Activated naive CD8-positive, alpha-beta T cell treated with anti-CD3 and anti-CD28 coated beads, Interleukin-2, amount 10 ng/mL, durations not matched to agents 7 days and 5 days (primary cell): Measurements from ENCODE around the gene MAP2K5. TPM values are rescaled to one million over a fixed set of nuclear protein-coding genes. Genes with fewer than 3 reads are reported as not detected.
A peak's percentile ranks its signal among the peaks of the same experiment; 100 is the strongest.

Experiments used
- ATAC-seq: fragments of 150-1000 bp; cut with Tn5 transposase; one replicate; pipeline ENCODE4 v1.10.0; 2021; ENCODE audit warnings: low read depth, moderate library complexity
- POLR2A ChIA-PET: fragments of 350-600 bp; sonication (Branson Sonifier 250); formaldehyde crosslinking; loops from one replicate; lab custom pipeline; 2021; ENCODE audit warnings: antibody characterized with exemption; lab: Charles Lee
- DNase-seq: peaks from one replicate; pipeline ENCODE4 v3.0.0; 2021
- H3K27ac Mint-ChIP-seq: one replicate; pipeline ENCODE4 v1.8.0; 2022; ENCODE audit warnings: mild to moderate bottlenecking, mixed read lengths
- H3K27me3 Mint-ChIP-seq: one replicate; pipeline ENCODE4 v1.8.0; 2022; ENCODE audit warnings: mild to moderate bottlenecking, moderate library complexity, mixed read lengths
- H3K36me3 Mint-ChIP-seq: one replicate; pipeline ENCODE4 v1.8.0; 2021; ENCODE audit warnings: mild to moderate bottlenecking, mixed read lengths
- H3K4me1 Mint-ChIP-seq: one replicate; pipeline ENCODE4 v1.8.0; 2021; ENCODE audit warnings: mixed read lengths
- H3K4me3 Mint-ChIP-seq: one replicate; pipeline ENCODE4 v1.8.0; 2022; ENCODE audit warnings: mild to moderate bottlenecking, moderate library complexity, mixed read lengths
- H3K9me3 Mint-ChIP-seq: one replicate; pipeline ENCODE4 v1.8.0; 2021; ENCODE audit warnings: mixed read lengths
- total RNA-seq, 2 experiments: library from RNA; stranded (reverse); gene quantifications; one replicate each; pipeline ENCODE4 v1.2.3, GENCODE V29; 2021

Gene MAP2K5
- total RNA-seq, 2 experiments from 2014 or later: 25.8 to 29.9 TPM

DNA sequence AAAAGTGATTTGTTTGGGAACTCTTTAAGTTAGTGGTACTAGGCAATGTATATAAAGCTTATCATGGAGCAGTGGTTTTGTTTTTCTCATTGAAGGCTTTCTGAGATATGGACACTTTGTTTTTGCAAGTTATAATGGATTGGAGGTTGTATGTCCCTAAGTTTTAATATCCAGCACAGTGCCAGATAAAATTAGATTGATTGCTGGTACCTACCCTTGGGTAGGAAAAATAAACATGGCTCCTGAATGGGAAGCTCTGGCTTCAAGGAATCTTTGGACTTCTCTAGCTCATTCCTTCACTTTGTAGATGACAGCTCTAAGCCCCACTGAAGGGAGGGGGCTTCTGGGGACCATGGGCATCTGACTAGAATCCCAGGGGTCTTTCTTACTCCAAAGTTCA lies 201.1 kb downstream of the MAP2K5 start:
- Mint-ChIP-seq H3K4me1 (peaks cover 41% of the 10 kb centered on the region), H3K9me3 (no peaks in the 10 kb centered on the region), H3K27me3 (no peaks in the 10 kb centered on the region), H3K27ac (peak overlapping the region; percentile 13), H3K36me3 (peaks cover 13% of the 10 kb centered on the region), H3K4me3 (peak overlapping the region; percentile 52)
- POLR2A ChIA-PET: no interaction called here
- ATAC-seq (no peak), DNase-seq (no peak)

DNA sequence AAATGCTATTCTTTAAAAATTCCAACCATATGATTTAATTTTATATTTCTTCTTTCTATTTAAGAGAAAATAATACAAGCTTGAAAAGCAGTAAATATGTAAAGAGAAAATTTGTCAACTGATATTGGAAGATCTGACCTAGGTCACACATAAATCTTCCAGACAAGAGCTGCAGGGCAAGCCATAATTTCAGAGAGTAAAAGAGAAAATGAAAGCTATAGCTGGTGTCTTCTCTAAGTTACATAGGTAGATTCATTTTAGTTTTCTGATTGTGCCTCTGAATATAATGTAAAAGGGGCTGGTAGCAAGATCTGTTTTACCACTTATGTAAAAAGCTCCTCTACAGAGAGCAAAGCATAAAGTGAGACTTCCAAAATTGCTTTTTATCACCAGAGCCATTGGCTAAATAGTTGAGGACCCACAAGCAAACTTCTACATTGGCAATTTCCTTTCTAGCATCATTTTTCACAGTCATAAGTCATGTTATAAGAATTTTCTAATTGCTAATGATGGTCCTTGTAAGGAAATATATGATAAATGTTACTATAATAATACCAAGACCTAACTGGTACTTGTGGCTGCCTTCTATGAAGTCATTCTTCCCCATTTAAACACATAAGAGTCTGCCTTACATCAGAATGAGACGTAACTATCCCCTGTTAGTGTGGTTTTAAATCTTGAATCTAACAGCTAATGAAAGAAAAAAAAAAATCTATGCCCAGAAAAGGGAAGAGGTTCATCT lies 202.0 kb downstream of the MAP2K5 start:
- ATAC-seq (no peak), DNase-seq (no peak)
- Mint-ChIP-seq H3K9me3 (no peaks in the 10 kb centered on the region), H3K36me3 (peaks cover 15% of the 10 kb centered on the region), H3K27ac (peak overlapping the region; percentile 77), H3K4me3 (peak overlapping the region; percentile 70), H3K27me3 (no peaks in the 10 kb centered on the region), H3K4me1 (peaks cover 43% of the 10 kb centered on the region)
- POLR2A ChIA-PET: no interaction called here

DNA sequence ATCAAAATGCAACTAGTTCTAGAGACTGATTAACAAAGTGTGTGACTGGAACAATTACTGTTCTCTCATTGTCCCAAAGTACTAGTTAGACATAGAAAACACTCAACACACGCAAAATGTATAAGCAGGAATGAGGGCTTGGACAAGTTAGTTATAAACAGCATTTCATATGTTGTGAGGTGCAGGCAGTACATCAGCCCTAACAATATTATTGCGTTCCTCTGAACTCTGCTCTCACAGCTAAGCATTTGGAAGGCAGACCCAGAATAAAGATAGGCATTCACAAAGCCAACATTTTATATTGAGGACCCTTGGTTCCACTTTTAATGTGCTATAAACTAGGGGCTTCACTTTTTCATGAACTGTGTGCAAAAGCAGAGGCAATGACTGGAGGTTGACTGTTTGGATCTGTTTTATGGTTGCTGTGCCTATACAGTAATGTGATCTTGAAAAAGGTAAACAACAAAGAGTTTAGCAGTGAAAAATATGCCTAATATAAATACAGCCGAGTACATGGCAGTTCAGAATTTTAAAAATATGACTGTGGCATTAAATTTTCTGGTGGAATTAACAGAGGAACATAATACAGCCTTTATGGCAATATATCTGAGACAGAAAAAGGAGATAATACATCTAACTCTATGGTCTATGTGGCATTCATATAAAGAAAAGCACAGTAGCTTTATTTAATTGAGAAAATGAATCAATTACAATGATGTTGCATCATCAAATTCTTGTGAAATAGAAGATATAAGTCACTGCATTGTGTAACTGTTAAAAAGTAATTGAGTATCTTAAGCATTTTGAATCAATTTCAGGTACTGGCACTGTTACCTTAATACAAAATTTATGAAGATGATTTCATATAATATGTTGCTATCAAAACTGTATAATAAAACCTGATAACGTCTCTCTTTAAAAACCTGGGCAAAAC lies 202.8 kb downstream of the MAP2K5 start:
- no peak for DNase-seq
- peaks cover 16% of the 10 kb centered on the region for H3K36me3 Mint-ChIP-seq
- ATAC-seq: no peak
- peak overlapping the region; percentile 77 for H3K27ac Mint-ChIP-seq
- no peaks in the 10 kb centered on the region for H3K27me3 Mint-ChIP-seq
- H3K4me1 Mint-ChIP-seq: peaks cover 41% of the 10 kb centered on the region
- no peaks in the 10 kb centered on the region for H3K9me3 Mint-ChIP-seq
- POLR2A ChIA-PET: no interaction called here
- peak overlapping the region; percentile 70 for H3K4me3 Mint-ChIP-seq

DNA sequence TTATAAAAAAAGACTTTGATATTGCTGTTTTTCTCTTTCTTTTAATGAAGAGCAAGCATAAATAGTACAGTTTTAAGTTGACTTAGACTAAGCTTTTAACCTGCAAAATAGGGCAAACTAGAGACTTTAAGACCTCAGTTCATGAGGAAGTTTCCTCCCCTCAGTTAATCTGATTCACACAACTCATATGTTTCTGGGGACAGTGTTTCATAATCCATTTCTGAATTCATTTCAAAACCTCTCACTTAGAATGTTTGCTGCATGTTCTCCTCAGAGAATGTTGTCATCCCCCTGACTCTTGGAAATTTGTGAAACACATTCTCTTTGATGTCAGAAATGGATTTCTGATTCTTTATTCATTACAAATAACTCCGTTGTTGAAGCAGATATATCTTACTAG lies 203.5 kb downstream of the MAP2K5 start:
- ATAC-seq: no peak
- no peak for DNase-seq
- peaks cover 15% of the 10 kb centered on the region for H3K36me3 Mint-ChIP-seq
- peak overlapping the region; percentile 58 for H3K4me3 Mint-ChIP-seq
- POLR2A ChIA-PET: no interaction called here
- peak overlapping the region; percentile 58 for H3K27ac Mint-ChIP-seq
- no peaks in the 10 kb centered on the region for H3K27me3 Mint-ChIP-seq
- no peaks in the 10 kb centered on the region for H3K9me3 Mint-ChIP-seq
- H3K4me1 Mint-ChIP-seq: peaks cover 38% of the 10 kb centered on the region

DNA sequence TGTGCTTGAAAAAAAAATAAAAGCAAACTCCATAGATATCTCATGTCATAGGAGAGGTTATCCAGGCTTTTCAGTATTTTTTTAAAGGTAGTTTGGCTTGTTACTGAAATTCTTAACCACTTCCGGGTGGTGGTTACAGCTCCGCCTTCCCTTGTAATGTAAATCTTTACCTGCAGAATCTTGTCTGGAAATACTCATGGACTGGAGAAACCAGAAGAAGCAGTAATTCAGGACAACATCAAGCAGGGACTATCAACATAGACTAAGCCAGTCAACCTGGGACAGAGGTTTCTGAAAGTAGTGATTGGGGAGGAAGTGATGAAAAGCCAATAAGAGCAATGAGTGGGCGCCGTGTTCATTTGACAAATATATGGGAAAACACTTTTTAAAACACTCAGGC lies 203.9 kb downstream of the MAP2K5 start:
- ATAC-seq: no peak
- H3K9me3 Mint-ChIP-seq: no peaks in the 10 kb centered on the region
- peaks cover 33% of the 10 kb centered on the region for H3K4me1 Mint-ChIP-seq
- no peak for DNase-seq
- H3K27ac Mint-ChIP-seq: peak overlapping the region; percentile 58
- no peaks in the 10 kb centered on the region for H3K27me3 Mint-ChIP-seq
- H3K4me3 Mint-ChIP-seq: peak overlapping the region; percentile 58
- peaks cover 11% of the 10 kb centered on the region for H3K36me3 Mint-ChIP-seq
- POLR2A ChIA-PET: no interaction called here

DNA sequence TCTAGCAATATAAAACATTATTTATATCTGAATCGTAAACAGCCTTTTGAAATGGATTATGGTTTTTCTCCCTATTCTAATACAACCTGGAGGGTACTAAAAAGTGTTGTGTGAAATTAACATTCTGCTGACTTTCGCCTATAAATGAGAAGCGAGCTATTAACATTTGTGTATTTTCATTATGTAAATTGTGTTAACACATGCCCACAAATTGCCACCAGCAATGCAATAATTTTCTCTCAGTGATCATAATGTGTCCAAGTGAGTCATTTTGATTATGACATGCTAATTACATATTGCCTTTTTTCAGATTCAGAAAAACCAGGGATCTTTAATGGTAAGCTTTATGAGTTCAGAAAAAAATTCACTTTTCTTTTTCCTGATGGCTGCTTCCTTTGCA lies 205.4 kb downstream of the MAP2K5 start:
- H3K27me3 Mint-ChIP-seq: no peaks in the 10 kb centered on the region
- POLR2A ChIA-PET: no interaction called here

DNA sequence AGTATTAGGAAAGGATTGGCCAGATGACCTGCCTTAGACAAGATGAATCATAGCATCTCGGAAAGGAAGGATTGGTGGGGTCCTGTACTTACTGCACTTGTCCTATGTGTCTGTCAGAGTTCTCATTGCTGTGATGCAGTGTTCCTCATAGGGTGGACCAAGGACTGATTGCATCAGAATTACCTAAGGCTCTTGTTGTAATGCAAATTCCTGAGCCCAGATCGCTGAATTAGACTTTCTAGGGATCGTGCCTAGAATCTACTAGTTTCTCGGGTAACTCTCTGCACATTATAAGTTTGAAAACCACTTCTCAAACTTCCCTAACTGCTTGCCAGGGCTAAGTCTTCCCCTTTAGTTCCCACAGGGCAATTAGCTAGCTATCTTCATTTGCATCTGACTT lies 207.9 kb downstream of the MAP2K5 start:
- POLR2A ChIA-PET: interaction anchor here (1.2 kb wide), 1 partner anchor 12 kb away, joined by 4 read pairs; no protein-coding TSS in a partner anchor
- Mint-ChIP-seq H3K4me1 (peaks cover 26% of the 10 kb centered on the region), H3K9me3 (no peaks in the 10 kb centered on the region), H3K4me3 (no peak overlapping the region), H3K36me3 (peaks cover 19% of the 10 kb centered on the region), H3K27ac (no peak overlapping the region), H3K27me3 (no peaks in the 10 kb centered on the region)
- DNase-seq: no peak
- no peak for ATAC-seq

More for the DNA sequence above, 205.4 kb downstream of the MAP2K5 start:
- no peak for DNase-seq
- no peak overlapping the region for H3K4me3 Mint-ChIP-seq
- no peak overlapping the region for H3K27ac Mint-ChIP-seq
- H3K9me3 Mint-ChIP-seq: no peaks in the 10 kb centered on the region
- H3K36me3 Mint-ChIP-seq: peaks cover 10% of the 10 kb centered on the region
- no peak for ATAC-seq
- H3K4me1 Mint-ChIP-seq: peaks cover 32% of the 10 kb centered on the region

DNA sequence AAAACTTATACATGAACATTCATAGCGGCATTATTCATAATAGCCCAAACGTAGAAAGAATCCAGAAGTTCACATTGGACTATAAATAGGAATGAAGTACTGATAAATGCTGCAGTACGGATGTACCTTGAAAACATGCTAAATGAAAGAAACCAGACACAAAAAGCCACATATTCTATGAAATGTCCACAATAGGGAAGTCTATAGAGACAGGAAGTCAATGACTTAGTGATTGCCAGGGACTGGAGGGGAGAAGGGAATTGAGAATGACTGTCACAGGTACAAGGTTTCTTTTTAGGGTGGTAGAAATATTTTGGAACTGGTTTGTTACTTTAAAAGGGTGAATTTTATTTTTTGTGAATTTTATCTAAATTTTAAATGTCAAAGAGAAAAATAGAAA lies 211.4 kb downstream of the MAP2K5 start:
- Mint-ChIP-seq H3K27ac (no peak overlapping the region), H3K27me3 (no peaks in the 10 kb centered on the region), H3K9me3 (peaks cover 1% of the 10 kb centered on the region), H3K4me1 (peaks cover 36% of the 10 kb centered on the region), H3K36me3 (peaks cover 22% of the 10 kb centered on the region), H3K4me3 (no peak overlapping the region)
- ATAC-seq (no peak), DNase-seq (no peak)
- POLR2A ChIA-PET: no interaction called here

DNA sequence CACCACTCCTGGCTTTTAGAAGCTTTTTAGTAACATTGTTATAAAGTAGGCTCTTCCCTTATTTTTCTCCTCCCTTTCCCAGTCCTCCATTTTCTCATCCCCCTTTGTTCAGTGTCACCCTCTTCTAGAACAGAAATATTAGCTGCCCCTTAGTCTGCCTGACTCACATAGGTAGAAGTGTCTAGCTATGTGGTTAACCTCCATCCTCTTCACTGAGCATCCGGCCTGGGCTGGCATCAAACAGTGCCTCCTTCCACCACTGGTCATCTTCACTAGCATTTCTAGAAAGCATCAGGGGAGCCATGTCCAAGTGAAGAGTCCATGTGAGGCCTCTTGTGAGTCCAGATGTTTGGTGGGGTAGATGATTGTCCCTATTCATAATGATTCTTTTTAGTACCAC lies 212.8 kb downstream of the MAP2K5 start:
- no peak for ATAC-seq

DNA sequence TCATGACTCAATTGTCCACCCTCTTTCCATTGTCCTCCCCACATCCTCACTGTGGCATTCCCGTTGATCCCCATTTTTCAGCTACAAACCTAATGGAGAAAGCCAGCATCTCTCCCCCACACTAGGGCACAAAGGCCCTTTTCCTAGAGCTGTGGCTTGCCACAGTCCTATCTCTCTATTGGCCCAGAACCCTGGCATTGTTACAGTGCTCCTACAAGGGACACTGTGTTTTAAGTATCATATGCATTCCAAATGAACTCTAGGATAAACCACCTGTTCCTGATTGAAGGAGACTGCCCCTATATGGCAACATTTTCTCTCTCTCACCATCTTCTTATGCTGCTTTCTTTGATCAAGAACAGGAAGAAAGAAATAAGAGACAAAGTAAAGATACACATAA lies 213.4 kb downstream of the MAP2K5 start:
- Mint-ChIP-seq H3K4me3 (no peak overlapping the region), H3K27me3 (no peaks in the 10 kb centered on the region), H3K36me3 (peaks cover 19% of the 10 kb centered on the region), H3K27ac (peak overlapping the region; percentile 8), H3K4me1 (peaks cover 42% of the 10 kb centered on the region), H3K9me3 (peaks cover 1% of the 10 kb centered on the region)
- POLR2A ChIA-PET: interaction anchor here (0.7 kb wide), 1 partner anchor 213 kb away, joined by 3 read pairs; the partner anchor contains the start of gene MAP2K5
- ATAC-seq (no peak), DNase-seq (no peak)

More for the DNA sequence above, 212.8 kb downstream of the MAP2K5 start:
- Mint-ChIP-seq H3K4me3 (no peak overlapping the region), H3K36me3 (peaks cover 21% of the 10 kb centered on the region), H3K27me3 (no peaks in the 10 kb centered on the region), H3K9me3 (peaks cover 1% of the 10 kb centered on the region), H3K27ac (no peak overlapping the region), H3K4me1 (peaks cover 41% of the 10 kb centered on the region)
- DNase-seq: no peak
- POLR2A ChIA-PET: interaction anchor here (0.7 kb wide), 1 partner anchor 213 kb away, joined by 3 read pairs; the partner anchor contains the start of gene MAP2K5

DNA sequence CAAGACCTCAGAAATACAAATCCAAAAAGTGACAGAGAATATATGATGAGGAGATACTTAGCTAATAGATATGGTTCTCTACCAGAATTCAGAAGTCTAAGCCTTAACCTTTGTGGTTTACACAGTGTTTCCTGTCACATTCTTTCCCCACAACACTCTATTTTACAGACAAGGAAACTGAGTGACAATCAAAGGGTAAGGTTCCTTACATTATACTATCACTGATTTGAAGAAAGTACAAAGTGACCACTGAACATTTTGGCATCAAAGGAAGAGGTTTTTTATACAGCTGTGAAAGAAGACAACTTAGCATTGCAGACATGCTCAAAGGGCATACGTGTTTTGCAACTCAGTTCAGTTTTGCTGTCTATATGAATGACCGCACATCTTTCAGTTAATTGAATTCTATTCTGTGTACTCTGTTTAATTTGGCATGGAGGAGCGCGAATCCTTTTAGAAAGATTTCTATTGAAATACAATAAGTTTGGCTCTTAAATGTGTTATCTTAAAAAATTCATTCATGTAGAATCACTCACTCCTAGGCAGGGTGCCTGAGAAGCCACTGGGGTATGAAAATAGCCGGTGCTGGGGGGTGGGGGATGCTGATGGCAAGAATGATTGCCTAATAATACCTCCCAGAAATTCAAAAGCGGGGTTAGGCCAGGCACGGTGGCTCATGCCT lies 216.3 kb downstream of the MAP2K5 start:
- POLR2A ChIA-PET: no interaction called here
- no peaks in the 10 kb centered on the region for H3K27me3 Mint-ChIP-seq
- H3K36me3 Mint-ChIP-seq: peaks cover 23% of the 10 kb centered on the region
- peak overlapping the region; percentile 85 for H3K27ac Mint-ChIP-seq
- H3K4me1 Mint-ChIP-seq: peaks cover 65% of the 10 kb centered on the region
- peaks cover 1% of the 10 kb centered on the region for H3K9me3 Mint-ChIP-seq
- peak; percentile 65 for ATAC-seq
- peak overlapping the region; percentile 76 for H3K4me3 Mint-ChIP-seq
- no peak for DNase-seq

DNA sequence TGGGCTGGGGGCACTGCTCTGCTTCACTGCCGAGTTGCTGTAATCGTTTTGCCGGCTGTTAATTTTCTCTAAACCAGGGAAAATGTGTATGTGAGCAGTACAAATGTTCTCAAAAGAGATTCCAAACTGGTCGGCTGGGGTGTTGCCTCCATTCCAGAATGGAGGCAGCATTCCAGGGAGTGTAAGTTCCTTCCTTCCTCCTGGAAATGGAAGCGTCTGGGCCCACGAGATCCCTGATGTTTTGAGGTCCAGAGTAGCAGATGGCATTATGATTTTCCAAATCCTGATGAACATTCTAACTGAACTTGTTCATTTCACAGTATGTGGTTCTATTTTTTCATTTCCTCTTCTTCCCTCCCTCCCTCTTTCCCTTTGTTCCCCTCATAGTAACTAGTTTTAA lies 218.4 kb downstream of the MAP2K5 start:
- POLR2A ChIA-PET: interaction anchor here (1.1 kb wide), 1 partner anchor 14 kb away, joined by 3 read pairs; no protein-coding TSS in a partner anchor
- Mint-ChIP-seq H3K36me3 (peaks cover 16% of the 10 kb centered on the region), H3K9me3 (peaks cover 1% of the 10 kb centered on the region), H3K27ac (no peak overlapping the region), H3K4me3 (no peak overlapping the region), H3K4me1 (peaks cover 53% of the 10 kb centered on the region), H3K27me3 (no peaks in the 10 kb centered on the region)
- ATAC-seq: no peak
- DNase-seq: no peak

DNA sequence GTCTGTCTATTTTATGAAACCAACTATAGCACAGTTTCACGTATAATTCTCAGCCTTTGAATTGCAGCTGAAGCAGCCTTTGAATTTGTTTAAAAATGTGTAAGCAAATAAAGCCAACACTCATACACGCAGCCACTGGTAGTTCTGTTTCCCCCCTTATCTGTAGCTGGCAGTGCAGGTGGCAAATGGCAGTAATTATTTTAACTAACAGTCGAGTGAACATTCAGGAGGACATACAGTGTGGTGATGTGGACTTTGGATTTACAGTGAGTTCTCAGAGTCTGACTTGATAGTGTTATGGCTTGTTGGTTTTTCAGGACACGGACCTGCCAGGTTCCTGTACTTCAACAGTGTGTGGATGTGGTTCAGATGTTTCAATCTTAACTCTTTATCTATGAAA lies 218.8 kb downstream of the MAP2K5 start:
- no peak overlapping the region for H3K4me3 Mint-ChIP-seq
- POLR2A ChIA-PET: interaction anchor here (1.1 kb wide), 1 partner anchor 14 kb away, joined by 3 read pairs; no protein-coding TSS in a partner anchor

More for the DNA sequence above, 218.8 kb downstream of the MAP2K5 start:
- H3K27me3 Mint-ChIP-seq: no peaks in the 10 kb centered on the region
- H3K9me3 Mint-ChIP-seq: peaks cover 1% of the 10 kb centered on the region
- ATAC-seq (no peak), DNase-seq (no peak)
- peaks cover 50% of the 10 kb centered on the region for H3K4me1 Mint-ChIP-seq
- peaks cover 15% of the 10 kb centered on the region for H3K36me3 Mint-ChIP-seq
- peak overlapping the region; percentile 44 for H3K27ac Mint-ChIP-seq
